ENCODE data around the gene HSPA12B. TPM values are rescaled to one million over a fixed set of nuclear protein-coding genes. Genes with fewer than 3 reads are reported as not detected.
A peak's percentile ranks its signal among the peaks of the same experiment; 100 is the strongest.

HSPA12B gene, protein sequence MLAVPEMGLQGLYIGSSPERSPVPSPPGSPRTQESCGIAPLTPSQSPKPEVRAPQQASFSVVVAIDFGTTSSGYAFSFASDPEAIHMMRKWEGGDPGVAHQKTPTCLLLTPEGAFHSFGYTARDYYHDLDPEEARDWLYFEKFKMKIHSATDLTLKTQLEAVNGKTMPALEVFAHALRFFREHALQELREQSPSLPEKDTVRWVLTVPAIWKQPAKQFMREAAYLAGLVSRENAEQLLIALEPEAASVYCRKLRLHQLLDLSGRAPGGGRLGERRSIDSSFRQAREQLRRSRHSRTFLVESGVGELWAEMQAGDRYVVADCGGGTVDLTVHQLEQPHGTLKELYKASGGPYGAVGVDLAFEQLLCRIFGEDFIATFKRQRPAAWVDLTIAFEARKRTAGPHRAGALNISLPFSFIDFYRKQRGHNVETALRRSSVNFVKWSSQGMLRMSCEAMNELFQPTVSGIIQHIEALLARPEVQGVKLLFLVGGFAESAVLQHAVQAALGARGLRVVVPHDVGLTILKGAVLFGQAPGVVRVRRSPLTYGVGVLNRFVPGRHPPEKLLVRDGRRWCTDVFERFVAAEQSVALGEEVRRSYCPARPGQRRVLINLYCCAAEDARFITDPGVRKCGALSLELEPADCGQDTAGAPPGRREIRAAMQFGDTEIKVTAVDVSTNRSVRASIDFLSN
- 0.03 TPM in 1 of 2 replicates, not detected in the other for total RNA-seq (2014; rRNA removed; shearing (Covaris generic); ENCODE audit: low replicate concordance)

DNA sequence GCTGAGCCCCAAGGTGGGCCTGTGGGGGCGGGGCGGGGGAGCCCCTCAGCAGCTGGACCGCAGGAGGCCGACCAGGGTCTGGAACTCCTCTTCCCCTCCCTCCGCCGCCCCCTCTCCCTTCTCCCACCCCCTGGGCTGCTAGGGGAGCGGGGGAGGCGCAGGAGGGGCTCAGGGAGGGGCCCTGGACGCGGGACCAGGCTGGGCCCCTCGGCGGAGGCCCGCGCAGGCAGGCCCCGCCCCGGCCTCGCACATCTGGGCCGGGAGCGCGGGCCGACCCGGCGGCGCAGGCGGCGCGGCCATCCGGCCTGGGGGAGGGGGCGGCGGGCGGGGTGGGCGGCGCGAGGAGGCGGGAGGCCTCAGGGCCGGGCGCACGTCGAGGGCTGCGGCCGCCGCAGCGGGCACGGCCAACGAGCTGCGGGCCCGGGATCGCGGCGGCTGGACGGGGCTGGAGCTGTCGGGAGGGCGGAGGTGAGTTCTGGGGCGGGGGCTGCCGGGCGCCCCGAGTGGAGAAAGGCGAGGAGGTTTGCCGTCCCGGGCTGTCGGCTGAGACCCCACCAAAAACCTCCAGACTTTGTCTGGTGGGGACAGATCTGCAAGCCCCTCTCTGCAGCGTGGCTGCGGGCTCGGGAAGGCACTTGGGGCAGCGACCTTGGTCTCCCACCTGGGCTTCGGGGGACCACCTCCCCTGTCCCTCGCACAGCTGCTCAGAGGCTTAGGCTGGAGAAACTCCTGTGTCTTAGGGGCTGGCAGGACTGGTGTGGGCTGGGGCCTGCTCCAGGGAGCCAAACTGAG, at the start of gene HSPA12B:
HSPA12B (plus strand) TSS at position 359 of the 792 bp plus-strand sequence. CDS start 5,990 bp downstream, outside the sequence.
- DNase-seq, result no peak
- Histone ChIP-seq H3K9me3 (no peaks in the 10 kb centered on the region), H3K27me3 (no peaks in the 10 kb centered on the region), H3K4me3 (no peak within 1 kb of the TSS), H3K36me3 (no peaks in the 10 kb centered on the region)

DNA sequence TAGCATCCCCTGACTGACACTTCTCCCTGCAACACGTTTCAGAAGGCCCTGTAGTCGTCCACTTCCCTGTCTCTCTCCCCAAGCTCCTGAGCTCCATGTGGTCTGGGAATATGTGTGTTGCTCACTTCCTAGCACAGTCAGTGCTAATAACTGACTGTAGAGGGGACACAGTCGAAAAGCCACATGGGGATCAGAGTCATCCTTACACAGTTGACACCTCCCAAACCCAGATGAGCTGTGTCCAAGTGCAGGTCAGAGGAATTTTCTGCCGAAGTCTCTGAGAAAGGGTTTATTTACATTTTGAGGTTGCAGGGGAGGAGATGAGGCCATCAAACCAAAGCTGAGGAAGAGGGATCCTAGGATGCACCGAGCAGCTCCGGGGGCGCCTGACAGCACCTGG, 47.1 kb upstream of the HSPA12B start:
- DNase-seq, result no peak
- H3K9me3 ChIP-seq, result no peaks in the 10 kb centered on the region
- H3K36me3 ChIP-seq, result no peaks in the 10 kb centered on the region
- no peak overlapping the region for H3K4me3 ChIP-seq
- H3K27me3 ChIP-seq, result no peaks in the 10 kb centered on the region

DNA sequence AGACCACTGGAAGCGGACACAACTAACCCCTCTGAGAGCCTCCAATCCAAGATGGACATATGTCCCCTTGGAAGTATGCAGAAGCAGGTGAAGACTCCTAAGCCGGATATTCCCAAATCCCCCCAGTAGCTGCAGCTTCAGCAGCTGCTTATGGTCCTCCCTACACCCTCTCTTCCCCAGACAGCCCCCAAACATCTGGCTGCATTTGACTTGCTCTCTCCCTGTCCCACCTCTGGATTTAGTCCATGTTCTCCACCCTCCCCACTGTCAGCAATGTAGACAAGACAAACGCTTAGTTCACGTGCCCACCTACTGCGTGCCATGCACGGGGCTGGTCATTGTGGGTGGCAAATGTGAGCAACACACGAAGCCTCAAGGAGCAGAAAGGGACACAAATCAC, 46.1 kb upstream of the HSPA12B start:
- no peak overlapping the region for H3K4me3 ChIP-seq

DNA sequence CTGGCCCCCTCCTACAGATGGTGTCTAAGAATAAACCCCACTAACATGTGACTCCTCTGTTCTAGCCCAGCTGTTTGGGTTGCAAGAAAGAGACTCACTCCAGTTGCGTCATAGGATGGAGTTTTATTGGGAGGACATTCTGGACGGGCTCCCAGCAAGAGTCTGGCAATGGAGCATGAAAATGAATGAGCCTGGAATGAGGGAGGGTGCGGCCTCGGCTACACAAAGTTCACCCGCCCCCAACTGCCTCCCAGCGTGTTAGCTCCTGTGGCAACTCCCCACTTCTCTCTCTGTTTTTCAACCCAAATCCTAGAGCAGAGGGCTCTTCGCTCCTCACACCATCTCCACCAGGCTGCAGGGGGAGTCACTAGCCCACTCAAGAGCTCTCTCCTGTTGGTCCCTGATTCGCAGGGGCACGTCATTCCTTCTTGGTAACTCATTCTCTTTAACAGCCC, 45.6 kb upstream of the HSPA12B start:
- H3K4me3 ChIP-seq, result no peak overlapping the region
- no peaks in the 10 kb centered on the region for H3K36me3 ChIP-seq
- H3K9me3 ChIP-seq, result no peaks in the 10 kb centered on the region
- H3K27me3 ChIP-seq, result no peaks in the 10 kb centered on the region
- DNase-seq, result peak; percentile 80

More for the DNA sequence above, 46.1 kb upstream of the HSPA12B start:
- Histone ChIP-seq H3K27me3 (no peaks in the 10 kb centered on the region), H3K9me3 (no peaks in the 10 kb centered on the region), H3K36me3 (no peaks in the 10 kb centered on the region)
- no peak for DNase-seq

DNA sequence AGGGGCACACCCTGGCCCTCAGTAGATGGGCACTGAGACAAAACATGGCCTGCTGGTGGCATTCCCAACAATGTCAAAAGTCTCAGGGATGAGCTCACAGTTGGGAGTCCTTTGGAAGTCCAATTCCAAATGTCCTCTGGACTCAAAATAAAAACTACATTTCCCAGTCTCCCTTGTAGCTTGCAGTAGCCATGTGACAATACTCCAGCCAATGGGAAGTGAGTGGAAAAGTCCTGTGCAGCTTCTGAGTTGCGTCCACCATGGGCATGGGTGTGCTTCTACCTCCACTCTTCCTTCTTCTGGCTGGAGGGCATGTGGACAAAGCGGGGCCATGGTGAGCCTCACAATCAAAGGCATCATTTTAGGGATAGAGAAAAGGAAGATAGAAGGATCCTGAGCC, 44.8 kb upstream of the HSPA12B start:
- Histone ChIP-seq H3K9me3 (no peaks in the 10 kb centered on the region), H3K4me3 (no peak overlapping the region), H3K36me3 (no peaks in the 10 kb centered on the region), H3K27me3 (no peaks in the 10 kb centered on the region)
- DNase-seq, result no peak

DNA sequence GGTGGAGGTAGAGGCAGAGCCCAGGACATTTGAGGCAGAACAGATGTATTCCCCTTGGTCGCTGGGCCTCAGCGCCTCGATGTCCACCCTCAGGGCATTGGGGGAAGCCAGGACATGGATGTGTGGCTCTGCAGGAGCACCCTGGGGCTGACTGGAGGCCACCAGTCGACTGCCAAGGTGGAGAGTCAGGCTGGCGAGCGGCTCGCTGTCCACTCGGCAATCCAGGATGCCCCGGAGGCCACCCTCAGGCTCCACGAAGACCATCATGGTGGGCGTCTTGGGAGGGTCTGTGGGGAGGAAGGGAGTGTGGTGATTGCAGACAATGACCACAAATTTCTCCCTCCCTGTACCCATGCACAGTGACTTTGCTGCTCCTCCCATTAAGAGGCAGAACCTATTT, 42.5 kb upstream of the HSPA12B start:
- Histone ChIP-seq H3K9me3 (no peaks in the 10 kb centered on the region), H3K36me3 (no peaks in the 10 kb centered on the region), H3K4me3 (no peak overlapping the region), H3K27me3 (no peaks in the 10 kb centered on the region)
- DNase-seq, result no peak

DNA sequence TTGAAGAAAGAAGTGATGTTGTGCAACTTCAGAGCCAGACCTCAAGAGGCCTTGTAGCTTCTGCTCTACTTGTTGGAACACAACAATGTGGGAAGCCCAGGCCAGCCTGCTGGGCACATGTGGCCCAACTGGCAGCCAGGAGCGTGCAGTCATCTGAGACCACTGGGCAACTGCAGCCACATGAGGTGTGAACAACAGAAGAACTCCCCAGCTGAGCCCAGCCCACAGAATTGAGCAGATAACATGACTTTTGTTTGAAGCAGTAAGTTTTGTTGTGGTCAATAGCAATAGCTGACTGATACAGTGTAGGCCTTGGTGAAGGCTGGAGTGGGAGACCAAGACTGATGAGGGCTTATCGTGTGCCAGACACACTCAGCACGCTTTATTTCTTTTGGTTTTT, 42.1 kb upstream of the HSPA12B start:
- Histone ChIP-seq H3K9me3 (no peaks in the 10 kb centered on the region), H3K4me3 (no peak overlapping the region), H3K36me3 (no peaks in the 10 kb centered on the region), H3K27me3 (no peaks in the 10 kb centered on the region)
- DNase-seq, result no peak

DNA sequence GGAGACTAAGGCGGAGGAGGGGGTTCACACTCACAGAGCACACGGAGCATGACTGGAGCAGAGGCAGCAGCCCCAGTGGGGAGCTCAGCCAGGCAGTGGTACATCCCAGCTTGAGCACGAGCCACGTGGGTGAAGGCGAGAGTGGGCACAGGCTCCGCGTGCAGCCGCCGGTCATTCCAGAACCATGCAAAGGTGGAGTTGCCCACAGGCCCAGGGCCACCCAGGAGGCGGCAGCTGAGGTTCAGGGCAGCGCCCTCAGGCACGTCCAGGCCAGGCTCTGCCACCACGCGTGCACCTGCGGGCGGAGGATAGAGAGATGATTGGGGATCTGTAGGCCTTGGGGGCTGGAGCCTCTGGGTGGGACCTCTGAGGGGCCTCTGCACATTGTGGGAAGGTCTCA, 41.2 kb upstream of the HSPA12B start:
- no peak for DNase-seq
- Histone ChIP-seq H3K9me3 (no peaks in the 10 kb centered on the region), H3K27me3 (no peaks in the 10 kb centered on the region), H3K4me3 (no peak overlapping the region), H3K36me3 (no peaks in the 10 kb centered on the region)

DNA sequence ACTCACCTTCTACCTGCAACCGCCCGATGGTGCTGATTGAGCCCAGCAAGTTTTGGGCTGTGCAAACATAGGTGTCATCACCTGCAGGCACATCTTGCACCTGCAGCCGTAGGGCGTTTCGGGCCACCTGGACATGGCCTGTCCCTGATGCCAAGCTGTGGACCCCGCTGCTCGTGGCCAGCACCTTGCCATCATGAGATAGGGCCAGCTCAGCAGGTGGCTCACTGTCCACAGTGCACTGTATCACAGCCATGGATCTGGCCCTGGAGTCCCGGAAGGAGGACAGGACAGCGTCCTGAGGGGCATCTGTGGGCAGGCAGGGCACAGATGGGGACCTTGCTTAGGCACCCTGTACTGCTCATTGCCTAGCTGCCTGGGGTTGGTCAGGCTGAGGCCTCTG, 40.6 kb upstream of the HSPA12B start:
- Histone ChIP-seq H3K9me3 (no peaks in the 10 kb centered on the region), H3K27me3 (no peaks in the 10 kb centered on the region), H3K36me3 (no peaks in the 10 kb centered on the region), H3K4me3 (no peak overlapping the region)
- DNase-seq, result no peak

DNA sequence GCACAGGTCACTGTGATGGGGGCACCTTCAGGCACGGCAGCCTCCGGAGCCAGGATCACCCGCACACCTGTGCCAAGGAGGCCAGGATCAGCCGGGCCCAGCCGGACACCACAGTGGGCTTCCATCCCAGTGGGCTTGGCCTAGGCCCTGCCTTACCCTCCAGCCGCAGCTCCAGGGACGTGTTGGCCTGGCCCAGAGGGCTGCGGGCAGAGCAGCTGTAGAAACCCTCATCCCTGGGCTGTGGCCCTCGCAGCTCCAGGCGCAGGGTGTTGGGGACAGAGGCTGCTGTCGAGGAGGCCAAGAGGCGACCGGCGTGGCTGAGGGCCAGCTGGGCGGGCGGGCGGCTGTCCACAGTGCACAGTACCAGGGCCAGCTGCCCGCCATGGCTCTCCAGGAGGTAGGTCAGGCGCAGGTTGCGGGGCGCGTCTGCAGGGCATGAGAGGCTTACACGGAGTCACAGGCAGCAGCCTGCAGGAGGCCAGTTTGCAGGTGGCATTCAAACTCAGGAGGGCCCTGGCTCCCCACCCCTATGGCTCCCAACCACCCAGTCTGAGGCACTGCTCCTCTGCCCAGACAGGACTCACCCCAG, 39.7 kb upstream of the HSPA12B start:
- Histone ChIP-seq H3K4me3 (no peak overlapping the region), H3K9me3 (no peaks in the 10 kb centered on the region), H3K36me3 (no peaks in the 10 kb centered on the region), H3K27me3 (no peaks in the 10 kb centered on the region)
- DNase-seq, result no peak

DNA sequence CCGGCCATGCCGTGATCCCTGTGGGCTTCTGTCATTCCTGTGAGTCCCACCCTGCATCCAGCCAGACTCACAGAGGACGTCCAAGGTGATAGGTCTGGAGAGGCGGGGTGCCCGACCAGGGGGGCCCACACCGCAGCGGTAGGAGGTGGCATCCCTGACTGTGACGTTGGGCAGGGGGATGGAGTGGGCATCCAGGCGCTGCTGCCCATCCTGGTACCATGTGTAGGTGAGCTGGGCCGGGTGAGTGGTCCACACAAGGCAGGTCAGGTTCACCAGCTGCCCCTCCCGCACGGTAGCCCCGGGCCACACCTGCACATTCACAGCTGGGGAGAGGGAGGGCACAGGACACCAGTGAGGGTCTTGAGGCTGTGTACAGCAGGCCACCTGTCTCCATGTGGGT, 39.1 kb upstream of the HSPA12B start:
- no peaks in the 10 kb centered on the region for H3K9me3 ChIP-seq
- H3K27me3 ChIP-seq, result no peaks in the 10 kb centered on the region
- no peaks in the 10 kb centered on the region for H3K36me3 ChIP-seq
- H3K4me3 ChIP-seq, result no peak overlapping the region
- DNase-seq, result no peak

DNA sequence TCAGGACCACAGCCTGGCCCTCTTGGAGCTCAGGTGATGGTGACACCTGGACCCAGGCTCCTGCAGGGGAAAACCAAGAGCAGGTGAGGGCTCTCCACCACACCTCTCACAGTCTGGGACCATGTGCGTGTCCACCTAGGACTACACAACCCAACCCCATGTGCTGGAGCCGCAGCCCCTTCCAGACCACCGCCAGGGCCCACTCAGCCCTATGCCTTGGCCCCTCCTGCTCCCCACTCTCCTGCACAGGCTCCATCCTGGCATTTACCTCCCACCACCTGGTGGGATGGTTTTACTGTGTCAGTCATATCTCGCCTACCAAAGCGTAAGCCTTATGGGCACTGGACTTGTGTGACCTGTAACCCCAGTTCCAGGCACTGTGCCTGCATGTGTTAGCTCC, 37.6 kb upstream of the HSPA12B start:
- no peak overlapping the region for H3K4me3 ChIP-seq
- H3K36me3 ChIP-seq, result no peaks in the 10 kb centered on the region
- no peaks in the 10 kb centered on the region for H3K9me3 ChIP-seq
- DNase-seq, result no peak
- H3K27me3 ChIP-seq, result no peaks in the 10 kb centered on the region

DNA sequence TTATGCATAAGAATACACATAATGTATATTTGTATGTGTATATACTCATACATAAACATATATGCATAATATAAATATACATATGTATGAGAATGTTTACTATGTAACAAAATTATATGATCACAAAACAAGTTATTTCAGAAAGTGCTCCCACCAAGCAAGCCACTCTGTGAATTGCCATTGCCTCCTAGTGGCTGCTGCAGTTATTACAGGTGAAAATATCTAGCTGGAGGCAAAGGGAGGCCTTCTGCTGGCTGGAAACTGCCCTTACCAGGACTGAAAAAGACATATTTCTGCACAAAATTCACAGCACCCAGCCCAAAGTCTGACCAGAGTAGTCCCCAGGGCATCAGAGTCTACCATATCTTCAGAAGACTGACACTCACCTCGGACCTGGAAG, 36.3 kb upstream of the HSPA12B start:
- Histone ChIP-seq H3K27me3 (no peaks in the 10 kb centered on the region), H3K4me3 (no peak overlapping the region), H3K36me3 (no peaks in the 10 kb centered on the region), H3K9me3 (no peaks in the 10 kb centered on the region)
- DNase-seq, result no peak

DNA sequence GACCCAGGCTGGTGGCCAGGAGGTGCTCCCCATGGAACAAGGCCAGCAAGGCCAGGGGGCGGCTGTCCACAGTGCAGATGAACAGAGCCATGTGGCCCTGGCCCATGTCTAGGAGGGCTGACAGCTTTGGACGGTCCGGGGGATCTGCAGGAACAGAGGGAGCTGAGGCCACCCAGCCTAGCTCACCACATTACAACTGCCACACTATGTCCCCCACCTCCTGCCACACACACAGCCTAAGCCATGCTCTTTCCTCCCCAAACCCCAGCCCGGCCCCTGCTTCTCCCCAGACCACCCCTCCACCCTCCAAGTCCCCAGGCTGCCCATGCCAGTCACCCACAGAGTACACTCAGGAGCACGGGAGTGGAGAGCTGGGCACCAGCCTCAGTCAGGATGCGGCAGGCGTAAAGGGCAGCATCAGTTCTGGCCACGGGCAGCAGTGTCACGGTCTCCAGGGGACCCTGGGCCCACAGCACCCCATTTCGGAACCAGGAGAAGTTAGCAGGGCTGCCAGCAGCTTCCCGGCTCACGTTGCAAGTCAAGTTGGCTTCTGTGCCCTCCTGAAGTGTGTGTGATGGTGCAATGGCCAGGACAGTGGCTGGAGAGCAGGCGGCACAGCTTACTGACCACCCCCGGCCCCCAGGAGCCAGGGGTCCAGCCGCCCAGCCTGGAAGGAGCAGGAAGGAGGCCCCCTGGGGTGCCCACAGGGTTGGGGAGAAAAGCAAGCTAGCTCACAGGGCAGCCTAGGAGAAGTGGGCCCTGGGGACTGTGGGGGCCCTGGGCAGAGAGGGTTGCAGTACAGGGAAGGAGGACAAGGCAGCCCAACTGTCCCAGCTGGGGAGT, 35.5 kb upstream of the HSPA12B start:
- no peak overlapping the region for H3K4me3 ChIP-seq
- no peaks in the 10 kb centered on the region for H3K27me3 ChIP-seq
- H3K9me3 ChIP-seq, result no peaks in the 10 kb centered on the region
- H3K36me3 ChIP-seq, result no peaks in the 10 kb centered on the region
- DNase-seq, result no peak

DNA sequence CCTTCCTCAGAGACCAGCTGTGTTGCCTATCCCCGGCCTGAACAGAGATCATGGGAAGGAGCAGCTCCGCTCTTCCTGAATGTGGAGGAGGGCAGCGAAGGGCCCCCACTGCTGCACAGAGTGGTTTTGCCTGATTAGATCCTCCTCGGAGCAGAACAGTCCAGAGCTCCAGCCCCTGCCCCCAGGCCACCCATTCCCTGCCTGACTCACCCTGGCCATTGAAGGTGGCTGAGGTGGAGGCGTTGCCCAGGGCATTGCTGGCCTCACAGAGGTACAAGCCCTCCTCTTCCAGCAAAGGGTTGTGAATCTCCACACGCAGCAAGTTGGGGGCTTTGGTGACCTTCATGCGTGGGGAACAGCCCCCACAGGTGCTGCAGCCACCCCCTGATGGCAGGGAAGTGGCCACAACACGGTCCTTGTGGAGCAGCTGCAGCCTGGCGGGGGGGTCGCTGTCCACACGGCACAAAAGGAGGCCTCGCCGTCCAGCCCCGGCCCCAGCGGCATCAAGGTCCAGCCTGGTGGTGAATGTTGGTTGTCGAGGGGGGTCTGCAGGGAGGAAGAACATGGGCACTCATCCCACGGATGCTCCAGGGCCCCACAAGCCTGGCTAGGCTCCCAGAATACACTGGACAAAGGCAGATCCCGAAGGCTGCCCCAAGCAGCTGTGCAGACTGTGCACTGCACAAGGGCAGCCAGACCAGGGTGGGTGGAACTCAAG, 34.7 kb upstream of the HSPA12B start:
- Histone ChIP-seq H3K9me3 (no peaks in the 10 kb centered on the region), H3K27me3 (no peaks in the 10 kb centered on the region), H3K4me3 (no peak overlapping the region), H3K36me3 (no peaks in the 10 kb centered on the region)
- no peak for DNase-seq
